ENCODE data around the gene ZGLP1.

Gene ZGLP1

GRCh38 chr19:10325732-10326131 lies 16.1 kb upstream of the ZGLP1 start:
- no peak for DNase-seq

DNA sequence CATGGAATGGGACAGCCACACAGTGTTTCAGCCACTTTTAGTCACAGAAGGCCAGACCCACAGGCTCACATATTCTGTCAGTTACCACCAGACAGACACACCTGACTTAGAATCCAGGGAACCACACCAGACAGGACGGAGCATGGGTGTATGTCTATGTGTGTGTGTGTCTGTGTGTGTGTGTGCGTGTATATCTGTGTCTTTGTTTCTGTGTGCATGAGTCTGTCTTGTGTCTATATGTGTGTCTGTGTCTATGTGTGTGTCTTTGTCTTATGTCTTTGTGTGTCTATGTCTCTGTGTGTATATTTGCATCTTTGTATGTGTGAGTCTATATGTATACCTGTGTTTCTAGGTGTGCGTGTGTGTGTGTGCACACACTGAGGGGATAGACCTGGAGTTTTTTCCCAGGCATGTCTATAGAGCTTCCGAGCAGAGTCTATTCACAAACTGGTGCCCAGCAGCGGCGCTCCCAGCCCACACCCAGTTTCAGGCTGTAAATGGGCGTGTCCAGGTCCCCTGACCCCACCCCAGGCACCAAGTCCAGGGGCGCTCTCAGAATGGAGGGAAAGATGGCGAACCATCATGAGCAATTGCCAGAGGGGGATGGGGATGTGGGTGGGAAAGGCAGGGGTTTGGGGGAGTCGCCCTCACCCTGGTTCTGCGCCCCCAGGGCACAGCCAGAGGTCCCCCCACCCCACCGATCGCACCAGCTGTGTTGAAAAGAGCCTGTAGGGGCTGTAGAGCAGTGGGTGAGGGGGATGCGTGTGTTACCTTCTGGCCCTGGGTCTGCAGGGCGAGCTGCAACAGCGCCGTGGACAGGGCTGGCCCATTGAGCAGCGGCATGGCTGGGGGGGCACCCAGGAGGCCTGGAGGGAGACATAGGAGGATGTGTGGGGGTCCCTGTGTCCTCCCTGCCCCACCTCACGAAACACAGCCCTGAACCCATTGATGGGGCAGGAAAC lies 12.5 kb upstream of the ZGLP1 start:
- no peak for DNase-seq

DNA sequence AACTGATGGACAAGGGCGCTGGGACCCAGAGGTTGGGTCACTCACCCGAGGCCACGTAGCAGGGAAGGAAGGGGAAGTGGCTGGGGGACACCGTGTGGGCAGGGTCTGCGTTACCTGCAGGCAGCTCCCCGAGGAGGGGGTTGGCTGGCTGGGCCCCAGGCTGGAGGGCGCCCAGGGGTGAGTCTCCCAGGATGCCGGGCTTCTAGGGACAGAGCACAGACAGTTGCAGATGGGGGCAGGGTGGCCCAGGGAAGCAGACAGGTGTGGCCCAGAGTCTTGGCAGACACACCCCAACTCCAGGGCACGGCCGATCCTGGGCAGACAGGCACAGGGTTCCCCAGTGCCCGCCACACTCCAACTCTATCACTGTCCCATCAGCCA lies 11.8 kb upstream of the ZGLP1 start:
- DNase-seq = no peak

GRCh38 chr19:10320602-10321416 lies 11.2 kb upstream of the ZGLP1 start:
- no peak for DNase-seq

DNA sequence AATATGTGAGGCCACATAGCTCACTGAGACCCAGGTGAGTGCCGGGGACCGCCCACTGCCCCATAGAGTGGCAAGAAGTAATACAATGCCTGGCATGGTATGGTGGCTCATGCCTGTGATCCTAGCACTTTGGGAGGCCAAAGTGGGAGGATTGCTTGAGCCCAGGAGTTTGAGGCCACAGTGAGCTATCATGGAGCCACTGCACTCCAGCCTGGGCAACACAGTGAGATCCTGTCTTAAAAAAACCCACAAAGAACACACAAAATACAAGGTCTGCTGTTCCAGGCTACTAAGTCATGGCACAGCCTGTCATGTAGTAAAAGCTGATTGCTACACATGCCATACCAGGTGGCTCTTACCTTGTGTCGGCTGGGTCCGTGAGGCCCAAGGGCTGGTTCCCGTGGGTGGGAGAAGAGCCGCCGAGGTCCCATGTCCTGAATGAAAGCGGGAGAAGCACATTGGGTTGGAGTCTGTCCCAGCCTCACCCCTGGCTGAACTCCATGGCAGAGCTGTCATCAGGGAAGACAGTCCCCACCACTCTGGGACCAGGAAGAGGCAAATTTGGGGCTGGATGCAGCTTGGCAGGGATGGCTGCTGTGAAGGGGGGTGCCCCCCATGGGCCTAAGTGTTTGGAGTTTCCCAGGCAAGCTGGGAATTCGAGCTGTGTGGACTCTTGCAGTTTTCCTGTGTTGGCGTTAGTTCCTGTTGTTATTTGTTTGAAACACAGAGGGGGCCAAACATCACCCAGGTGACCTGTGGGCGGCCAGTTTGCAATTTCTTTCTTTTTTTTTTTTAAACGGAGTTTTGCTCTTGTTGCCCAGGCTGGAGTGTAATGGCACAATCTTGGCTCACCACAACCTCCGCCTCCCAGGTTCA lies 9.4 kb upstream of the ZGLP1 start:
- DNase-seq = no peak

GRCh38 chr19:10317857-10318462 lies 8.3 kb upstream of the ZGLP1 start:
- DNase-seq = no peak

DNA sequence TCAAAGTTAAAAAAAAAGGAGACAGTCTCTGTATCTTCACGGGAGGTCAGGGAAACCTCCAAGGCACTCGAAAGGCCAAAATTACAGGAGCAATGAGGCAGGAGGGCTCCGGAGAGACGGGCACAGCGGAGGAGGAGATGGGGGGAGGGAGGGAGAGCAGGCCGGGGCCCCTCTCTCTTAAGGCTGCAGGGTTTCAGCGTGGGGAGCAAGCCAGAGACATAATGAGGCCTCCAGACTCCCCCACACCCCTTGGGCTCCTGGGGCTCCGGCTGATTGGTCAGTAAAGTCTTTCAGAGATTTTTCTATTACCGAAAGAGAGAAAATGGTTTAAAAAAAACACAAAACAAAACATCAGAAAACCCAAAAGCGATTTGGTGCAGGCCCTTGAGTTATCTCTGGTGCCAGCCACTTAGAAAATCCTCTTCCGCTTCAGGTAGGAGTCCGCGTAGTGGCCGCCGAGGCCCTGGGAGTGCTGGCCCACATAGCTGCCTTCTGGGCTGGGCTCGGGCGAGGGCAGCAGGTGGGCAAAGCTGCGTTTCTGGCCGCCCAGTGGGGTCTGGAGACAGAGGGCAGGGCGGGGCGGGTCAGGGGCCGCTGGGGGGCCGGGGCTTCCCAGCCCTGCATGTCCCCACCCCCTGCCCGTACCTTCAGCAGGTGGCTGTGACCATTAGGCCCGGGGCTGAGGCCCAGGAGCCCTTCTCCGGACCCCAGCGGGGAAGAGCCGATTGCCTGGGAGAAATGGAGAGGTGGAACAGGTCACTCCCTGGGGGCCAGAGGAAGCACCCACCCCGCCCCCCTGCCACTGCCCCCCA lies 7.6 kb upstream of the ZGLP1 start:
- no peak for DNase-seq

GRCh38 chr19:10316229-10317044 lies 6.8 kb upstream of the ZGLP1 start:
- DNase-seq = no peak

GRCh38 chr19:10315335-10316214 lies 6.0 kb upstream of the ZGLP1 start, which contains the start of gene FDX2:
Gene FDX2 (minus strand): TSS chr19:10316015. CDS start chr19:10315996, 19 bp downstream.
- peak; percentile 91 for DNase-seq

DNA sequence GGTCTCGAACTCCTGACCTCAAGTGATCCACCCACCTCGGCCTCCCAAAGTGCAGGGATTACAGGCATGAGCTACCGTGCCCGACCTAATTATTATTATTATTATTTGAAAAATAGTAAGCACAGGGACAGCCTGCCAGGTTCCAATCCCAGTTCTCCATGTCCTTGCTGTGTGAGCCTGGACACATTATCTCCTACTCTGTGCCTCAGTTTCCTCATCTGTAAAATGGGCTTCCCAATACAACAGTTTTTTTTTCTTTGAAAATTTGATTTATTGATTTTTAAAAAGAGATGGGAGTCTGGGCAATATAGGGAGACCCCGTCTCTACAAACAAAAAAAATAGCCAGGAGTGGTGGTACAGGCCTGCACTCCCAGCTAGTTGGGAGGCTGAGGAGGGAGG lies 3.3 kb downstream of the ZGLP1 start:
- no peak for DNase-seq

DNA sequence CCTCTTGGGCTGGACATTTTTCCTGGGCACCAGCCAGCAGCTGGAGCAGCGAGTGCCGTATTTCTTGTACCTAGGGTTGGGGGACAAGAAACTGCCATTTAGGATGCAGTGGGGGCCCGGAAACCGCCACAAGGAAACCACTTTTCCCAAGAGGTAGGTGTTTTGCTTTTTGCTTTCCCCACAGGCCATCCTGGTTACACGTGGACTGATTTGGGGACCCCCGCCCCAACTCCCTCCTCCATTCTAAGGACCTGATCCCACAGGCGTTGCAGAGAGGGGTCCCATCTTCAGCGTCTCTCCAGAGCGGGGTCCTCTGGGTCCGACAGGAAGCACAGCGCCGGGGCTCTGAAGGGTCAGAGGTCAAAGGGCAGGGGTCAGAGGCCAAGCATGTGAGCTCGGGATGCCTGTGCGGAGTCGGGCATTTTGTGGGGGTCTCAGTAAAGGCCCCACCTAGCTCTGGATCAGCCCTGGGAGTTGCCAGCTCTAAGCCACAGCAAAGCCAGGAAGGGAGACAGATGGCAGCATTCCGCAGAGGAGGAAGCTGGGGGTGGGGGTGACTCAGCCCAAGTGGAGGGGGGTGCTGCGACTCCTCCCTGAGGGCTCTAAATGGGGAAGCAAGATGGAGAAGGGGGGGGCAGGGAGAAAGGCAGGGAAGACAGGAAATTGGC lies 4.3 kb downstream of the ZGLP1 start:
- peak; percentile 33 for DNase-seq

DNA sequence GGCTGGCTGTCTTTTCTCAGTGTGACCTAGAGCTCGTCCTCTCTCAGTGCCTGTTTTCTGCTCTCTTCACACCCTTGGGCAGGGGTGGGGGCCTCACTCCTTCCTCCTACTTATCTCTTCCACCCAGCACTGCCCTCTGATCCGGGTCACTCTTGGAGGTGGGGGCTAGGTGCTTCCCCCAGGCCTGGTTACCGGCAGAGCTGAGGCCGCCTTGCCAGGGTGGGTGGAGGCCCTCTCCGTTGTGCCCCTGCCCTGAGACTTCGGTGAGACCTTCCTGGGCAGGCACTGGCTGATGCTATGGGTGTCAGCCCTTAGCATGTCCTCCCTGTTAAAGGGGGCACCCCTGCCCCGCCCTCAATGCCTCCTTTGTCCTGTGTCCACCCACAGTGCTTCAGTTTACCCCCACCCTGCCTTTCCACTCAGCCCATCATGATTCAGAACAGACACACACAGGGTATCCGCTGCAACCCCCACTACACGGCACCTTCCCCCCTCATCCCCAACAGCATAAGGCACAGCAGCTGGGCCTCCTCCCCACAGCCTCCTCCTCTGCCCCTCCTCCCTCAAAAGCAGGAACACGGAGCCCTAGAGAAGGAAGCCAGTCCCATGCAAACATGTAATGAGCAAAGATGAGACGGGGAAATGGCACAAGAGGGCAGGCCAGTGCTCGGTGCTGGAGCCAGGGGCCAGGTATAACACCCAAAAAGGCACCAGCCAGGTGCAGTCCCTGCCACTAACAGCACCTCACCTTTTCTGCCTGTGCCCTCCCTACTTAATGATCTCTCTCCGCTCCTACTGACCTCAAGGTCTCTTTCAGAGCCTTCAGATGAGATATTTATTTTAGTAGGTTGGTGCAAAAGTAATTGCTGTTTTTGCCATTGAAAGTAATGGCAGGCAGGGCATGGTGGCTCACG lies 9.8 kb downstream of the ZGLP1 start:
- peak; percentile 75 for DNase-seq

DNA sequence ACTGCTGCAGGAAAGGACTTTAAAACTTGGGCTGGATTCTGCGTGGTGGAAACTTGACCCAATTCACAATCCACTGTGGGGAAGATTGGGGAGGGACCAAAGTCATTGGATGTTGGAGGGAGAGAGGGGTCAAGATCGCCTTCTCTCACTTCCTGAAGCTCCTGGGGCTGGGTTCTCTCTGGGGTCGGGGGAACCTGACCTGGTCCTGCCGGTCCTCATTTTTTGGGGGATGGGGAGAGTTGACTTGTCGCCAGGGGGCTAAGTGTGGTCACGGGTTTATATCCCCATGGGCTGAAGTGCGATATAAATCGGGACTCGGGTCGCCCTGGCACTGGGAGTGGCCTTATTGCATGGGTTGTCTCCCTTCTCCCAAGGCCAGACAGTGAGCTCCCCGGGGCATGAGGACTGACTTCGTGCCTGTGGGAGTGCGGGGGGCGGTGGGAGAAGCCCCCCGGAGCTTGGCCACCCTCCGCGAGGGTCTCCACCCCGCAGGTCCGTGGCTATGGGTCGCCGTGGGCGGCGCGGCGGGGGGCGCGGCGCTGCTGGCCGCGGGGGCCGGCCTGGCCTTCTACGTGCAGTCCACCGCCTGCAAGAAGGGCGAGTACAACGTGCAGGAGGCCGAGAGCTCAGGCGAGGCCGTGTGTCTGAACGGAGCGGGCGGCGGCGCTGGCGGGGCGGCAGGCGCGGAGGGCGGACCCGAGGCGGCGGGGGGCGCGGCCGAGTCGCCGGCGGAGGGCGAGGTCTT lies 13.6 kb downstream of the ZGLP1 start:
- DNase-seq = no peak

GRCh38 chr19:10295305-10295846 lies 14.2 kb downstream of the ZGLP1 start:
- no peak for DNase-seq

DNA sequence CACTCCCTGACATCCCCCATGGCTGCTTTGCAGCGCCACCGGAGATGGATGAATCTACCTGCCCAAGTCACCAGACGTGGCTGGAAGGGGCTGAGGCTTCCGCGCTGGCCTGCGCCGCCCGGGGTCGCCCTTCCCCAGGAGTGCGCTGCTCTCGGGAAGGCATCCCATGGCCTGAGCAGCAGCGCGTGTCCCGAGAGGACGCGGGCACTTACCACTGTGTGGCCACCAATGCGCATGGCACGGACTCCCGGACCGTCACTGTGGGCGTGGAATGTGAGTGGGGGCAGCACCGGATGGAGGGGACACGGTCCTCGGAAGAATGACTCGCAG lies 15.3 kb downstream of the ZGLP1 start:
- no peak for DNase-seq

DNA sequence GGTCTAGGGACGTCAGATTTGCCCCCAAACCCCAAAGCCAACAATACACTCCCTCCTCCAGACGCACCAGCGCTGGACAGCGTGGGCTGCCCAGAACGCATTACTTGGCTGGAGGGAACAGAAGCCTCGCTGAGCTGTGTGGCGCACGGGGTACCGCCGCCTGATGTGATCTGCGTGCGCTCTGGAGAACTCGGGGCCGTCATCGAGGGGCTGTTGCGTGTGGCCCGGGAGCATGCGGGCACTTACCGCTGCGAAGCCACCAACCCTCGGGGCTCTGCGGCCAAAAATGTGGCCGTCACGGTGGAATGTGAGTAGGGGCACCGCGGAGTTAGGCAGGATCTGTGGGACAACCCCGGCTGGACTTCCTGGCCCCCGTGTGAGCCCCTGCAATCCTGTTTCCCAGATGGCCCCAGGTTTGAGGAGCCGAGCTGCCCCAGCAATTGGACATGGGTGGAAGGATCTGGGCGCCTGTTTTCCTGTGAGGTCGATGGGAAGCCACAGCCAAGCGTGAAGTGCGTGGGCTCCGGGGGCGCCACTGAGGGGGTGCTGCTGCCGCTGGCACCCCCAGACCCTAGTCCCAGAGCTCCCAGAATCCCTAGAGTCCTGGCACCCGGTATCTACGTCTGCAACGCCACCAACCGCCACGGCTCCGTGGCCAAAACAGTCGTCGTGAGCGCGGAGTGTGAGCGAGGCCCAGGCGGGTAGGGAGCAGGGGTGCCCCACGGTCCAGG lies 15.8 kb downstream of the ZGLP1 start:
- no peak for DNase-seq
